NT2/D1 (cell line): Measurements from ENCODE around the gene HDC.

Experiments
- SUZ12 ChIP-seq: IDR thresholded peaks from 2 replicates; pipeline ENCODE4 v1.6.1; 2011; ENCODE audit not compliant: insufficient read length, insufficient read depth; ENCODE audit errors: extremely low read depth
- YY1 ChIP-seq: IDR thresholded peaks from 2 replicates; pipeline ENCODE4 v1.6.1; 2011; ENCODE audit not compliant: insufficient read length, insufficient read depth
- ZNF274 ChIP-seq: IDR thresholded peaks from 2 replicates; pipeline ENCODE4 v1.6.1; 2011; ENCODE audit warnings: mild to moderate bottlenecking, low read depth, low read length

- TF ChIP-seq ZNF274 (no peak), YY1 (no peak), SUZ12 (no peak)
Observed at GRCh38 chr15:50281427-50281826, 15.9 kb upstream of the HDC start.
